Measurements from ENCODE around the gene VAMP2. TPM values are rescaled to one million over a fixed set of nuclear protein-coding genes. Genes with fewer than 3 reads are reported as not detected.

The VAMP2 gene
- total and polyA plus RNA-seq, 10 of the 15 experiments (the other 5 are each of a cell fraction or from before 2014, with no cell fraction given), result 3.0 to 35.2 (median 25.0) TPM

- TF ChIP-seq CEBPZ (IDR thresholded peaks at IDR 0.05; ENCODE audit: low read depth, low read length) (no peak), MTA2 (IDR thresholded peaks at IDR 0.05; ENCODE audit: low read depth) (no peak), BRCA1 (IDR thresholded peaks at IDR 0.05; ENCODE audit: low read depth, low read length) (no peak), YY1 (IDR thresholded peaks at IDR 0.05; ENCODE audit: low read depth, low read length) (peak; percentile 76), RBBP5 (conservative IDR thresholded peaks at IDR 0.05) (no peak), ZBTB11 (CRISPR knock-in tag; IDR thresholded peaks at IDR 0.05) (0 out of 2 replicates have a peak, but pooled peaks have one; percentile 35), E2F8 (IDR thresholded peaks at IDR 0.05; ENCODE audit: low read depth, partially characterized antibody) (no peak), SP1 (IDR thresholded peaks at IDR 0.05; ENCODE audit: low read depth, low read length) (no peak), CBX3 (IDR thresholded peaks at IDR 0.05; ENCODE audit: borderline replicate concordance, low read depth) (no peak), MAX (IDR thresholded peaks at IDR 0.05; ENCODE audit: low read depth, low read length) (no peak), HDAC2 (IDR thresholded peaks at IDR 0.05) (no peak), ETV6 (conservative IDR thresholded peaks at IDR 0.05 in 1 of 2, IDR thresholded peaks at IDR 0.05 in 1 of 2; ENCODE audit: borderline replicate concordance in 1 of 2, low read depth in 1 of 2) (no peak), SMARCA5 (IDR thresholded peaks at IDR 0.05) (no peak), TARDBP (IDR thresholded peaks at IDR 0.05; ENCODE audit: borderline replicate concordance) (peak; percentile 98), LARP7 (IDR thresholded peaks at IDR 0.05) (no peak; the same call in 1 of the 2 replicates), ZNF217 (IDR thresholded peaks at IDR 0.05) (no peak), CHD1 (IDR thresholded peaks at IDR 0.05; ENCODE audit: low read depth, low read length) (no peak), ASH2L (IDR thresholded peaks at IDR 0.05; ENCODE audit: borderline replicate concordance, low read depth) (no peak), STAT3 (IDR thresholded peaks at IDR 0.05; ENCODE audit: low read depth, low read length) (no peak)
Measured at GRCh38 chr17:8187517-8188262, 24.9 kb upstream of the VAMP2 start (continued).

Measured in GM12878 (cell line).